K562 (cell line): ENCODE results near the gene HYAL1. TPM values are rescaled to one million over a fixed set of nuclear protein-coding genes. Genes with fewer than 3 reads are reported as not detected.
A peak's percentile ranks its signal among the peaks of the same experiment; 100 is the strongest.

ENCODE experiments used
- ATAC-seq: fragments of 200-7000 bp; cut with Tn5 transposase; 3 replicates; pipeline ENCODE4 v1.9.1; 2020; ENCODE audit warnings: moderate library complexity
- BruUV-seq: library from RNA; stranded (reverse); fragments of 400-500 nt; replicated peaks from 2 replicates; lab custom pipeline; 2021; lab: Mats Ljungman, UMichigan
- CTCF ChIA-PET: fragments of 300-600 bp; formaldehyde crosslinking; extraction: SDS; loops from one replicate; lab custom pipeline; 2021; ENCODE audit warnings: low intra/inter-chr PET ratio; lab: Yijun Ruan, JAX
- POLR2A ChIA-PET: fragments of 300-600, 350-650 bp; sonication (Branson Sonifier 250); formaldehyde crosslinking; extraction: SDS; loops from one replicate; lab custom pipeline; 2021; ENCODE audit warnings: antibody characterized with exemption, inconsistent platforms; lab: Yijun Ruan, JAX
- DNase-seq, 4 experiments: peaks; one replicate each; pipeline versions ENCODE4 v3.0.0 to v3.0.0-alpha.2; 2011 to 2018; ENCODE audit warnings: low spot score in 3 of 4, mixed read lengths in 3 of 4; ENCODE audit errors: extremely low read depth in 1 of 4
- FAIRE-seq: peaks from 2 replicates; lab custom pipeline; 2011; peaks lifted over from hg19 to GRCh38; lab: Jason Lieb, UNC
- H2AFZ ChIP-seq: 2 replicates; pipeline ENCODE4 v1.6.0; 2011; ENCODE audit warnings: low read depth, low read length, control low read depth, inconsistent platforms
- H3K27ac ChIP-seq: fragments of 200-600 bp; 3 replicates; pipeline ENCODE4 v1.8.0; 2011; ENCODE audit warnings: low read depth, mild to moderate bottlenecking, control low read depth, inconsistent platforms, low read length, moderate library complexity, mixed read lengths; ENCODE audit errors: extremely low read depth
- H3K27me3 ChIP-seq, 2 experiments: fragments of 300-600 bp in 1 of 2; 2 replicates in 1 of 2; 3 replicates in 1 of 2; pipeline versions ENCODE4 v1.6.0 to v1.8.0; 2011; ENCODE audit warnings: inconsistent platforms in 2 of 2, low read length in 2 of 2, mild to moderate bottlenecking in 1 of 2, mixed read lengths in 1 of 2, moderate library complexity in 1 of 2; ENCODE audit not compliant: control insufficient read depth in 2 of 2, insufficient read depth in 2 of 2
- H3K36me3 ChIP-seq: fragments of 300-600 bp; 3 replicates; pipeline ENCODE4 v1.8.0; 2011; ENCODE audit warnings: mild to moderate bottlenecking, low read length, inconsistent platforms; ENCODE audit not compliant: control insufficient read depth, insufficient read depth
- H3K4me1 ChIP-seq, 2 experiments: fragments of 200-600 bp in 1 of 2; replicated peaks in 1 of 2; 2 replicates in 1 of 2; 3 replicates in 1 of 2; pipeline versions ENCODE4 v1.5.1 to v1.8.0; 2011; ENCODE audit warnings: inconsistent platforms in 2 of 2, low read length in 2 of 2, mild to moderate bottlenecking in 1 of 2, mixed read lengths in 1 of 2, moderate library complexity in 1 of 2; ENCODE audit not compliant: control insufficient read depth in 2 of 2, insufficient read depth in 2 of 2
- H3K4me2 ChIP-seq: 2 replicates; pipeline ENCODE4 v1.6.1; 2011; ENCODE audit warnings: low read length, control low read depth, inconsistent platforms, mixed read lengths; ENCODE audit not compliant: insufficient read depth
- H3K4me3 ChIP-seq: fragments of 200-600 bp; sonication (generic), shearing (Covaris generic); 2 replicates; pipeline ENCODE4 v1.5.1; 2016; ENCODE audit warnings: control low read depth, inconsistent platforms
- H3K79me2 ChIP-seq: fragments of 200-600 bp; 3 replicates; pipeline ENCODE4 v1.8.0; 2011; ENCODE audit warnings: low read length, inconsistent platforms; ENCODE audit not compliant: control insufficient read depth, insufficient read depth
- H3K9ac ChIP-seq, 2 experiments: 2 replicates each; pipeline versions ENCODE4 v1.6.0 to v1.6.1; 2011; ENCODE audit warnings: low read depth in 2 of 2, low read length in 2 of 2, control low read depth in 1 of 2, inconsistent platforms in 1 of 2, mild to moderate bottlenecking in 1 of 2, mixed read lengths in 1 of 2; ENCODE audit not compliant: insufficient read depth in 1 of 2
- H3K9me1 ChIP-seq: one replicate; pipeline ENCODE4 v1.6.0; 2011; ENCODE audit warnings: inconsistent platforms, mild to moderate bottlenecking, low read length, moderate library complexity; ENCODE audit not compliant: control insufficient read depth, insufficient read depth
- H3K9me3 ChIP-seq: replicated peaks from 2 replicates; pipeline ENCODE4 v1.5.1; 2011; ENCODE audit warnings: low read depth, low read length, inconsistent platforms; ENCODE audit not compliant: control insufficient read depth, insufficient read depth
- H4K20me1 ChIP-seq: replicated peaks from 2 replicates; pipeline ENCODE4 v1.6.1; 2011; ENCODE audit warnings: low read length, inconsistent platforms, mixed read lengths; ENCODE audit not compliant: control insufficient read depth, insufficient read depth
- MEF2A ChIP-seq: IDR thresholded peaks from 2 replicates; pipeline ENCODE4 v1.6.1; 2011; ENCODE audit warnings: low read depth, mild to moderate bottlenecking, low read length, moderate library complexity; ENCODE audit not compliant: control insufficient read depth
- ZNF639 ChIP-seq, 2 experiments: fragments of 200-800 bp in 1 of 2; sonication (Bioruptor generic) in 1 of 2; sonication (generic) in 1 of 2; formaldehyde crosslinking in 1 of 2; IDR thresholded peaks in 1 of 2; conservative IDR thresholded peaks in 1 of 2; 2 replicates each; pipeline versions ENCODE4 v1.5.0 to v1.6.1; 2016 to 2020; ENCODE audit warnings: missing compliant biosample characterization in 1 of 2, missing genetic modification characterization in 1 of 2, missing genetic modification reagents in 1 of 2
- WGBS: fragments of 100-300 bp; shearing (Covaris generic); methylation state at CpG from one replicate; pipeline ENCODE4 v1.1.6; 2016; ENCODE audit warnings: low coverage, mixed read lengths; ENCODE audit not compliant: insufficient coverage; ENCODE audit errors: missing lambda C conversion rate; 5-methylcytosine and 5-hydroxymethylcytosine counted together
- in situ Hi-C: fragments of 300-500 bp; cut with MboI; formaldehyde crosslinking; loops from 4 replicates; pipeline ENCODE4 v1.15.0; 2018; ENCODE audit warnings: inconsistent platforms, mixed read lengths
- intact Hi-C: fragments of 100-400 bp; cut with micrococcal nuclease; formaldehyde crosslinking; loops from 2 replicates; pipeline ENCODE4 v1.14.2; 2022
- polyA plus RNA-seq, 8 experiments: library from polyadenylated mRNA; depleted of rRNA in 4 of 8; stranded (reverse) in 5 of 8; unstranded in 3 of 8; fragments of >200 nt; fragmentation: Nextera tagmentation in 2 of 8; fragmentation: Illumina TruSeq in 1 of 8; extraction: Ambion mirVana in 2 of 8; extraction: Trizol in 1 of 8; gene quantifications; 2 replicates each; pipeline versions ENCODE4 v1.2.1 to v1.2.3, GENCODE V29; 2011 to 2014; ENCODE audit warnings: inconsistent platforms in 1 of 8, missing spikeins in 1 of 8
- total RNA-seq, 7 experiments: library from RNA; depleted of rRNA in 6 of 7; stranded (reverse); fragments of >200 nt in 6 of 7; fragmentation: Illumina TruSeq in 2 of 7; extraction: Trizol in 2 of 7; gene quantifications; 2 replicates each; pipeline versions ENCODE4 v1.2.1 to v1.2.3, GENCODE V29; 2011 to 2021; ENCODE audit warnings: low replicate concordance in 1 of 7

HYAL1 gene
- total and polyA plus RNA-seq, 9 of the 15 experiments (the other 6 are each of a cell fraction or from before 2014, with no cell fraction given) = 1.4 to 8.5 (median 4.7) TPM

GRCh38 chr3:50350213-50350526, 46.8 kb upstream of the HYAL1 start:
- no peak for DNase-seq
- Histone ChIP-seq H3K4me3 (peak overlapping the region; percentile 72), H4K20me1 (no peaks in the 10 kb centered on the region; the same call in 1 of the 2 replicates), H3K4me2 (peak overlapping the region; percentile 86), H3K4me1 (peaks cover 11 to 49% of the 10 kb centered on the region in 2 experiments; a peak in 4 of 5 replicates), H3K27ac (peak overlapping the region; percentile 77), H2AFZ (peak overlapping the region; percentile 98), H3K79me2 (peaks cover 26% of the 10 kb centered on the region), H3K27me3 (no peaks in the 10 kb centered on the region), H3K9me1 (peaks cover under 1% of the 10 kb centered on the region), H3K36me3 (peaks cover 44% of the 10 kb centered on the region; the same call in 2 of the 3 replicates), H3K9ac (peak overlapping the region; percentile 73 to 93), H3K9me3 (no peaks in the 10 kb centered on the region; the same call in 1 of the 2 replicates)
- intact Hi-C loops = no loop called here
- FAIRE-seq = no peak
- ChIA-PET CTCF (no interaction called here), POLR2A (interaction anchor here (0.6 to 1.6 kb wide), 8 partner anchors 9 to 53 kb away, joined by 3 to 12 read pairs (median 3); partner anchors contain the start of genes HYAL3, NAA80, RASSF1 and TMEM115)
- 0% methylated on average over 7 of the region's 7 CpGs for WGBS
- TF ChIP-seq MEF2A = 0 out of 2 replicates have a peak, but pooled peaks have one; percentile 40
- no peak for TF ChIP-seq ZNF639 (CRISPR knock-in tag; conservative IDR thresholded peaks at IDR 0.05 in 1 of 2, IDR thresholded peaks at IDR 0.05 in 1 of 2)
- no peak; the same call in 2 of the 3 replicates for ATAC-seq
- in situ Hi-C loops = no loop called here
- TSS peak; percentile 60 for BruUV-seq
